Thyroid gland (tissue), 4 donors: Measurements from ENCODE around the gene NR1D2.

Experiments used
- CTCF ChIP-seq, 6 experiments: fragments of 200-600 bp in 3 of 6; fragments of 450-650 bp in 3 of 6; sonication (generic) in 3 of 6; IDR thresholded peaks; one replicate each; pipeline ENCODE4 v1.5.1; 2016 to 2019; ENCODE audit warnings: antibody characterized with exemption in 6 of 6, mild to moderate bottlenecking in 2 of 6, inconsistent platforms in 1 of 6, moderate library complexity in 1 of 6
- POLR2A ChIP-seq, 2 donors: fragments of 450-650 bp; IDR thresholded peaks; one replicate each; pipeline ENCODE4 v1.6.1; 2017; ENCODE audit warnings: antibody characterized with exemption in 2 of 2, mild to moderate bottlenecking in 2 of 2, moderate library complexity in 1 of 2

- TF ChIP-seq CTCF (IDR thresholded peaks at IDR 0.05) (no peak), POLR2A (IDR thresholded peaks at IDR 0.05) (no peak)
These were observed 58.4 kb downstream of the NR1D2 start for GRCh38 chr3:24003466-24003865.
